HG03354 (cell line): Measurements from ENCODE around the gene C4orf50.

Experiments used
- ATAC-seq: cut with Tn5 transposase; IDR thresholded peaks from one replicate; pipeline ENCODE4 v1.9.1; 2021; ENCODE audit warnings: mild to moderate bottlenecking; ENCODE audit not compliant: unreplicated experiment, poor library complexity, severe bottlenecking

The C4orf50 gene

GRCh38 chr4:5906191-5906590, 112.0 kb downstream of the C4orf50 start:
- ATAC-seq = no peak

GRCh38 chr4:5905714-5906113, 112.5 kb downstream of the C4orf50 start:
- ATAC-seq = no peak

- ATAC-seq = no peak
These were observed 117.4 kb downstream of the C4orf50 start for GRCh38 chr4:5900844-5901243.

GRCh38 chr4:5899881-5900280, 118.3 kb downstream of the C4orf50 start:
- ATAC-seq = no peak

DNA sequence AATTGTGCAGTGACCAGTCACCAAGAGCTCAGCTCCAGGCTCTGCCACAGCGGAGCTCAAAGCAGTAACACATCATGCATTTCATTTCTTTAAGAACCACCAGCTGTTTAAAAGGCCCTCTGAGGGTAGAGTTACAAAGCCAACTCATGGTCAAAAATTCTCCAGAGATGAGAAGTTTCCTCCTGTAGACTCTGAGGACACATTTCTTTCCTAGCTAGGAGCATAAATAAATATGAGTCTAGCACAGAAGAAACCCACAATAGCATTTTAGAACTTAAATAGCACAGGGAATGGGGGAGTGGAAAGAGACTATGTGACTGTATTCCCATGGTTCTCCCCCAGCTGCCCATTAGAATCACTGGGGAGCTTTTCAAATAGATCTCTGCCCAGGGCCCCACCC, 118.8 kb downstream of the C4orf50 start:
- no peak for ATAC-seq

GRCh38 chr4:5897674-5898073, 120.6 kb downstream of the C4orf50 start:
- ATAC-seq = no peak

GRCh38 chr4:5895287-5895686, 122.9 kb downstream of the C4orf50 start:
- ATAC-seq = no peak

GRCh38 chr4:5894266-5894665, 124.0 kb downstream of the C4orf50 start:
- ATAC-seq = no peak

DNA sequence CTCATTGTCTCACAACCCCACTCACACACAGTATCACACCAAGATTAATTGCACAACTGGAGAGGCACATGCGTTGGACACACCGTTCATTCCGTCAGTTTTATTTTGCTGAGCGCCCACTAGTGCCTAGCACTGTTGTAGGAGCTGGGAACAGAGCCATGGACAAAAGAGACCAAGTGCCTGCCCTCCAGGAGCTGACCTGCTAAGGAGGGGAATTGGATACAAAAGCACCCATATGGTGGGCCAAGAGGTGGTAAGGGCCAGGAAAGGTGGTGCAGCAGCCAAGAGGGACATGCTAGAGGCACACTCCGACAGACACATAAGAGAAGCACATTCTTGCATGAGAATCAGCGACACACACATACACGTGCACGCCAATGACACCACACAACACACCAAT, 124.6 kb downstream of the C4orf50 start:
- no peak for ATAC-seq

DNA sequence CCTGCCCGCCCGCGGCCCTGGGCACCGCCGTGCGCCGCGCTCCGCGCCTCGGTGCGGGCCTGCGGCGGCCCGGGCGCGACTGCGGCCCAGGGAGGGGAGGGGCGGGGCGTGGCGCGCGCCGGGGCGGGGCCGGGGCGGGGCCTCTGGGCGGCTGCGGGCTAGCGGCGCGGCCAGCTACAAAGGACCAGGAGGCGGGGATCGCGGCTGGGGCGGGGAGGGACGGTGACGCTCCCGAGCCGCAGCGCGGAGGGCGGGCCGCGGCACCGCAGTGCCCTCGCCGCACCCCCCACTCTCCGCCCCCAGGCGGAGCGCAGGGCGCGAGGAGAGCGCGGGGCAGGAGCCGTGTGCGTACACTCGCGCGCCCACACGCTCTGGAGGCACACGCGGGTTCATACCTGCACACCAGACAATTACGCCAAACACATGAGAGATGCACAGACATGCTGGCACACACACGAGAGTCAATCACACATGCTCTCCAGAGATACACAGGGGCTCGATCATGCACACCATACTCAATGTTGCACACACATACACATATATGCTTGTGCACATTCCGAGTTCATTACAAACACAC, 125.1 kb downstream of the C4orf50 start, which contains the start of gene CRMP1:
TSS of gene CRMP1 (minus strand) at position 83 of the 577 bp plus-strand sequence. CDS start 117 bp downstream, outside the sequence.
- ATAC-seq = no peak

GRCh38 chr4:5892323-5893003, 125.8 kb downstream of the C4orf50 start:
- no peak for ATAC-seq

DNA sequence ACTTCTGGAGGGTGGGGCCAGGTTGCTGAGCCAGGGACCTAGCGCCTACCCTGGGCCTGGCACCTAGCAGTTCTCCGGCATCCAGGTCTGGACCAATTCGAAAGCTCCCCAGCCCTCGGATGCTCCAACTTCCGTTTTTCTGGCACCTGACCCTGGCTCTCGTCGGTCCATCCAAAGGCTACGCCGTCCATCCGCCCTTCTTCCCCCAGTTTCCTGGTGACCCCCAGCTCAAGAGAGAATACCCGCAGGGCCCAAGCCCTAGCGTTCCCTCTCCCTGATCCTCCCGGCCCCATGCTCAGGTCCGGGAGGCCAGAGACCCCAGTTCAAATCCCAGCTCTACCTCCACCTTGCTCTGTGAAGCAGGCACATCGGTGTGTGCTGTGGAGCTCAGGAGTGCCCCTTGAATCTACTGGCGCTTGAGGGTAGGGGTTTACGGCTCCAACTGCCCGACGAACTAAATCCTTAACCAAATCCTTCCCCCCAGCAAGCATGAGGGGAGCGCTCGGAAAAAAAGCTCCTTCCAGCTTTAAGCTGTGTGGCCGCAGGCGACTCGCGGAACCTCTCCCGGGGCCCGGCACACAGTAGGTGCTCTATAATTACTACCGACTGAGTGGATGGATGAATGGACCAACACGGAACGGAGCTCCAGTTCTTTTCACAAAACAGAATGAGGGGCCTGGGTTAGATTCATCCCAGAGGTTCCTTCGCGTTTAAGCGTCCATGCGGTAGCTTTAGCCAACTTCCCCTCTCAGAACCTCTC, 126.5 kb downstream of the C4orf50 start:
- no peak for ATAC-seq

DNA sequence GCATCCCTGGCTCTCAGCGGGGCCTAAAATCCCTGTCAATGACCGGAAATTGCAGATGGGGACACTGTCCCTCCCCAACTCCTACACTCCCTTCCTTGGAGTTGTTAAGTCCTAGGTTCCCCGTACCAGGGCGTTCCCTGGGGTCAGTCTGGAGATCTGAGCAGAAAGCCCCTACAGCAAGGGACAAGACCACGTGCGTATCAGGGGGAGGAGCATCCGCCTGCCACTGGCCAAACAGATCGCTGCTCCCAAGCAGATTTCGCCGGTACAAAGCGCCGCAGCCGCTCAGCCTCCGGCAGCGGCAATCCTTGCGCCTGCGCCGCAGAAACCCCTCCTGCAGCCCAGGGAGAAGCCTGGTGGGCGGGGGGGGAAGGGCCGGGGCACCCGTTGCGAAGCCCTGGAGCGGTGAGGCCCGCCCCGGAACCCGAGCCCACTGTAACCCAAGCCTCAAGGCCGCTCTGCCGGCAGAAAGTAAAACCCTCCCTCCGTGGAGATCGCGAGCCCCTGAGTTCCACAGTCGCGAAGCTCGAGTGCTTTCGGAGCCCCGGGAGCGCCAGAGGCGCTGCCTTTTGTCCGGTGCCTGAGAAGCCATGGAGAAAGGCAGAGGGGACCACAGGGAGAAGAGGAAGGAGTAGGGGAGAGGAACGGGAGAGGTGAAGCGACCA, 128.0 kb downstream of the C4orf50 start:
- no peak for ATAC-seq

- ATAC-seq = no peak
These were observed 129.1 kb downstream of the C4orf50 start for GRCh38 chr4:5889002-5889696.

- no peak for ATAC-seq
These were observed 129.8 kb downstream of the C4orf50 start for GRCh38 chr4:5888222-5889001.

GRCh38 chr4:5887361-5888221, 130.6 kb downstream of the C4orf50 start:
- no peak for ATAC-seq

DNA sequence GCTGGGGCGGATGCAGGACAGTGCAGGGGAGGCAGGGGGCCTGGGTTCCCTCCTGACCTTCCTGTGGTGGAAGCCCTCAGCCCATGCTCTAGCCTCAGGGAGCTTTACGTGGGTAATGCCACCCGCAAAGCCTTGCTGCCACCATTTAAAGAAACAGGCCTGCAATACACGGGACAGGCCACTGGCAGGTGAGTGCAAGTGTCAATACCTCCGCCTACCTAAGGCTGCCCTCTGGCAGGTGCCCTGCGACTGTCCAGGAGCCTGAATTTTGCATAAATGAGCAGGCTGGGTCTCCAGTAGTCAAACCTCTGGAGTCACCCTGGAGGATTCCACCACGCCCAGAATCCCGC, 131.2 kb downstream of the C4orf50 start:
- no peak for ATAC-seq

DNA sequence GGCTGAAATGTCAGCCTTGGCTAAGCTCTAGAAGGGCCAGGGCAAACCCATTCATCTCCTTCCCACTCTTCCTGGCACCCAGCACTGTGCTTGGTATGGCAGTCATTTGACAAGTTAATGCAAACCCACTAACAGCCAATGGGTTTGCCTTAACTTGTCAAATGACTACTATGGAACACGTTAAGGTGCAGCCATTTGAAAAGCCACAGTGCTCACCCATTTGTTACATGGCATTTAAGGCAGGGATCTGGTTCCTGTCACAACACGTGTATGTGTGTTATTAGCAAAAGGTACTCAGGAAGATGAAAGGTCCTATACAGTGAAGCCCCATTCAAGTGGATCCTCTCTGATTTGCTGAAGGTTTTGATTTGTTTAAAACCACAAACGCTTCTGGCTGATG, 132.5 kb downstream of the C4orf50 start:
- ATAC-seq = no peak
